CD4-positive, alpha-beta memory T cell (primary cell): ENCODE results near the gene TMED9. TPM values are rescaled to one million over a fixed set of nuclear protein-coding genes. Genes with fewer than 3 reads are reported as not detected.

Experiments used
- CTCF ChIA-PET: fragments of 350-600 bp; sonication (Branson Sonifier 250); formaldehyde crosslinking; loops from one replicate; lab custom pipeline; 2021; ENCODE audit warnings: inconsistent platforms; ENCODE audit not compliant: partially characterized antibody; lab: Charles Lee
- POLR2A ChIA-PET: fragments of 350-600 bp; sonication (Branson Sonifier 250); formaldehyde crosslinking; loops from one replicate; lab custom pipeline; 2021; ENCODE audit not compliant: partially characterized antibody; lab: Charles Lee
- DNase-seq, 5 donors: peaks; one replicate each; pipeline versions ENCODE4 v3.0.0 to v3.0.0-alpha.2; 2020 to 2022; ENCODE audit warnings: mixed read lengths in 1 of 5
- H3K27ac ChIP-seq: one replicate; pipeline ENCODE4 v1.7.0; 2013; ENCODE audit warnings: low read depth, low read length
- H3K27me3 ChIP-seq: 2 replicates; pipeline ENCODE4 v1.7.0; 2013; ENCODE audit warnings: mild to moderate bottlenecking, low read length, moderate library complexity; ENCODE audit not compliant: insufficient read depth
- H3K36me3 ChIP-seq: 2 replicates; pipeline ENCODE4 v1.7.0; 2013; ENCODE audit warnings: mild to moderate bottlenecking, low read length, moderate library complexity; ENCODE audit not compliant: insufficient read depth
- H3K4me1 ChIP-seq: 2 replicates; pipeline ENCODE4 v1.7.0; 2013; ENCODE audit warnings: mild to moderate bottlenecking, low read length, moderate library complexity; ENCODE audit not compliant: insufficient read depth
- H3K4me3 ChIP-seq, 2 donors: one replicate each; pipeline ENCODE4 v1.7.0; 2013; ENCODE audit warnings: low read length in 2 of 2, mild to moderate bottlenecking in 1 of 2
- H3K9me3 ChIP-seq, 2 donors: one replicate each; pipeline ENCODE4 v1.7.0; 2013; ENCODE audit warnings: low read length in 2 of 2, control low read depth in 1 of 2; ENCODE audit not compliant: control insufficient read depth in 1 of 2
- H3K27ac Mint-ChIP-seq, 7 donors: one replicate each; pipeline ENCODE4 v1.8.0; 2020 to 2021; ENCODE audit warnings: mixed read lengths in 7 of 7, mild to moderate bottlenecking in 6 of 7, inconsistent platforms in 3 of 7, moderate library complexity in 3 of 7
- H3K27me3 Mint-ChIP-seq, 2 donors: one replicate each; pipeline ENCODE4 v1.8.0; 2020 to 2021; ENCODE audit warnings: mixed read lengths in 2 of 2
- H3K36me3 Mint-ChIP-seq, 2 donors: one replicate each; pipeline ENCODE4 v1.8.0; 2020 to 2021; ENCODE audit warnings: mixed read lengths in 2 of 2, inconsistent platforms in 1 of 2, mild to moderate bottlenecking in 1 of 2
- H3K4me1 Mint-ChIP-seq, 4 donors: one replicate each; pipeline ENCODE4 v1.8.0; 2020 to 2021; ENCODE audit warnings: mixed read lengths in 4 of 4, mild to moderate bottlenecking in 1 of 4
- H3K4me3 Mint-ChIP-seq, 8 donors: one replicate each; pipeline ENCODE4 v1.8.0; 2020 to 2021; ENCODE audit warnings: mixed read lengths in 8 of 8, mild to moderate bottlenecking in 7 of 8, moderate library complexity in 6 of 8, inconsistent platforms in 3 of 8
- H3K9me3 Mint-ChIP-seq, 8 donors: one replicate each; pipeline ENCODE4 v1.8.0; 2020 to 2021; ENCODE audit warnings: mixed read lengths in 8 of 8, mild to moderate bottlenecking in 5 of 8, inconsistent platforms in 3 of 8, moderate library complexity in 1 of 8
- intact Hi-C: fragments of 100-400 bp; cut with micrococcal nuclease; formaldehyde crosslinking; loops from one replicate; pipeline ENCODE4 v1.15.1; 2023
- polyA plus RNA-seq, 2 donors: library from polyadenylated mRNA; unstranded; fragments of 300-500 nt; fragmentation: Illumina TruSeq; gene quantifications; one replicate each; pipeline ENCODE4 v1.2.3, GENCODE V29; 2021
- total RNA-seq, 2 experiments: library from RNA; stranded (reverse); gene quantifications; one replicate each; pipeline ENCODE4 v1.2.3, GENCODE V29; 2021

The TMED9 gene
- total and polyA plus RNA-seq, 4 experiments from 2014 or later = 93.7 to 133 (median 109) TPM

- POLR2A ChIA-PET = no interaction called here
- H3K4me3 ChIP-seq = no peak overlapping the region
- H3K27ac ChIP-seq = no peak overlapping the region
- no peaks in the 10 kb centered on the region for H3K4me1 ChIP-seq
- intact Hi-C loops = no loop called here
- no peak for DNase-seq
- peaks cover 0 to 3% of the 10 kb centered on the region in 2 donors for H3K27me3 Mint-ChIP-seq
- no peaks in the 10 kb centered on the region for H3K36me3 Mint-ChIP-seq
- no peaks in the 10 kb centered on the region for H3K9me3 ChIP-seq
- CTCF ChIA-PET = no interaction called here
- no peak overlapping the region for H3K27ac Mint-ChIP-seq
- no peaks in the 10 kb centered on the region for H3K27me3 ChIP-seq
- no peak overlapping the region for H3K4me3 Mint-ChIP-seq
- H3K36me3 ChIP-seq = no peaks in the 10 kb centered on the region
- peaks cover 0 to 8% (median 0%) of the 10 kb centered on the region in 8 donors for H3K9me3 Mint-ChIP-seq
- H3K4me1 Mint-ChIP-seq = no peaks in the 10 kb centered on the region
Measured at GRCh38 chr5:177576169-177576568, 15.8 kb upstream of the TMED9 start.

GRCh38 chr5:177578316-177578715 lies 13.7 kb upstream of the TMED9 start:
- Mint-ChIP-seq H3K36me3 (no peaks in the 10 kb centered on the region), H3K4me1 (no peaks in the 10 kb centered on the region), H3K4me3 (no peak overlapping the region), H3K27me3 (peaks cover 2 to 3% of the 10 kb centered on the region in 2 donors), H3K9me3 (no peaks in the 10 kb centered on the region), H3K27ac (no peak overlapping the region)
- no peaks in the 10 kb centered on the region for H3K9me3 ChIP-seq
- ChIA-PET POLR2A (no interaction called here), CTCF (interaction anchor here (1.1 kb wide), 1 partner anchor 29 kb away, joined by 3 read pairs; no protein-coding TSS in a partner anchor)
- no peaks in the 10 kb centered on the region for H3K27me3 ChIP-seq
- no peaks in the 10 kb centered on the region for H3K36me3 ChIP-seq
- no peak overlapping the region for H3K27ac ChIP-seq
- no peak overlapping the region for H3K4me3 ChIP-seq
- H3K4me1 ChIP-seq = no peaks in the 10 kb centered on the region
- intact Hi-C loops = no loop called here
- DNase-seq = no peak

GRCh38 chr5:177588413-177588909 lies 3.5 kb upstream of the TMED9 start:
- Mint-ChIP-seq H3K4me3 (no peak overlapping the region), H3K9me3 (peaks cover 0 to 2% (median 0%) of the 10 kb centered on the region in 8 donors), H3K36me3 (peaks cover 3 to 6% of the 10 kb centered on the region in 2 donors), H3K27ac (no peak overlapping the region), H3K4me1 (peaks cover 11 to 23% (median 15%) of the 10 kb centered on the region in 4 donors), H3K27me3 (peaks cover 23 to 26% of the 10 kb centered on the region in 2 donors)
- Histone ChIP-seq H3K27me3 (no peaks in the 10 kb centered on the region), H3K9me3 (no peaks in the 10 kb centered on the region), H3K4me3 (no peak overlapping the region), H3K4me1 (peaks cover 16% of the 10 kb centered on the region), H3K36me3 (peaks cover 2% of the 10 kb centered on the region), H3K27ac (no peak overlapping the region)
- intact Hi-C loops = no loop called here
- ChIA-PET CTCF (interaction anchor here (0.8 kb wide), 1 partner anchor 19 kb away, joined by 3 read pairs; no protein-coding TSS in a partner anchor), POLR2A (no interaction called here)
- no peak for DNase-seq

GRCh38 chr5:177590406-177590805 lies 1.6 kb upstream of the TMED9 start:
- Histone ChIP-seq H3K27me3 (no peaks in the 10 kb centered on the region), H3K36me3 (peaks cover 22% of the 10 kb centered on the region), H3K27ac (no peak overlapping the region), H3K9me3 (no peaks in the 10 kb centered on the region), H3K4me1 (peaks cover 26% of the 10 kb centered on the region), H3K4me3 (no peak overlapping the region)
- CTCF ChIA-PET = no interaction called here
- no peak for DNase-seq
- Mint-ChIP-seq H3K27ac (no peak overlapping the region), H3K9me3 (peaks cover 0 to 2% (median 0%) of the 10 kb centered on the region in 8 donors), H3K4me3 (peak overlapping the region in 2 of 8 donors; percentile 24 to 29), H3K27me3 (peaks cover 15 to 21% of the 10 kb centered on the region in 2 donors), H3K36me3 (peaks cover 19 to 22% of the 10 kb centered on the region in 2 donors), H3K4me1 (peaks cover 13 to 30% (median 21%) of the 10 kb centered on the region in 4 donors)
- intact Hi-C loops = loop anchor here (5.0 kb wide), 1 partner anchor 562 kb away; the partner anchor contains the start of gene NHP2
- POLR2A ChIA-PET = no interaction called here

GRCh38 chr5:177591690-177592009 lies 353 bp upstream of the TMED9 start:
- DNase-seq = no peak
- H3K27ac Mint-ChIP-seq = peak overlapping the region; percentile 50 to 99 (median 94)
- peak overlapping the region; percentile 96 to 100 (median 99) for H3K4me3 Mint-ChIP-seq
- peaks cover 27% of the 10 kb centered on the region for H3K36me3 ChIP-seq
- peak overlapping the region; percentile 74 for H3K27ac ChIP-seq
- no peaks in the 10 kb centered on the region for H3K9me3 ChIP-seq
- H3K27me3 Mint-ChIP-seq = peaks cover 13 to 14% of the 10 kb centered on the region in 2 donors
- POLR2A ChIA-PET = interaction anchor here (0.8 to 1.9 kb wide), 6 partner anchors 9 to 562 kb away, joined by 3 to 10 read pairs (median 4); partner anchors contain the start of genes B4GALT7, DOK3, FAM193B and NHP2
- peaks cover 15 to 37% (median 26%) of the 10 kb centered on the region in 4 donors for H3K4me1 Mint-ChIP-seq
- H3K4me1 ChIP-seq = peaks cover 26% of the 10 kb centered on the region
- CTCF ChIA-PET = interaction anchor here (0.8 to 1.7 kb wide), 4 partner anchors 10 to 282 kb away, joined by 3 to 4 read pairs (median 4); no protein-coding TSS in a partner anchor
- H3K9me3 Mint-ChIP-seq = peaks cover 0 to 2% (median 0%) of the 10 kb centered on the region in 8 donors
- H3K4me3 ChIP-seq = peak overlapping the region in 1 of 2 donors; percentile 98
- peaks cover 29 to 32% of the 10 kb centered on the region in 2 donors for H3K36me3 Mint-ChIP-seq
- no peaks in the 10 kb centered on the region for H3K27me3 ChIP-seq
- intact Hi-C loops = loop anchor here (1.0 to 5.0 kb wide), 5 partner anchors 9 to 561 kb away; partner anchors contain the start of genes B4GALT7, DDX41, FAM193B and LMAN2

GRCh38 chr5:177592905-177593304 lies 902 bp downstream of the TMED9 start:
- POLR2A ChIA-PET = interaction anchor here (0.6 to 1.9 kb wide), 8 partner anchors 7 to 167 kb away, joined by 3 to 11 read pairs (median 4); partner anchors contain the start of genes B4GALT7 and DDX41
- H3K4me3 ChIP-seq = peak overlapping the region; percentile 97 to 98
- Mint-ChIP-seq H3K4me1 (peaks cover 15 to 37% (median 27%) of the 10 kb centered on the region in 4 donors), H3K9me3 (peaks cover 0 to 2% (median 0%) of the 10 kb centered on the region in 8 donors), H3K36me3 (peaks cover 32% of the 10 kb centered on the region in 2 donors), H3K27me3 (peaks cover 13 to 14% of the 10 kb centered on the region in 2 donors), H3K27ac (peak overlapping the region in 5 of 7 donors; percentile 32 to 99 (median 91)), H3K4me3 (peak overlapping the region; percentile 96 to 100 (median 99))
- H3K27ac ChIP-seq = peak overlapping the region; percentile 74
- H3K27me3 ChIP-seq = no peaks in the 10 kb centered on the region
- DNase-seq = no peak
- H3K9me3 ChIP-seq = no peaks in the 10 kb centered on the region
- CTCF ChIA-PET = interaction anchor here (0.7 to 1.7 kb wide), 4 partner anchors 9 to 684 kb away, joined by 3 to 4 read pairs (median 4); no protein-coding TSS in a partner anchor
- intact Hi-C loops = loop anchor here (1.0 to 5.0 kb wide), 5 partner anchors 7 to 559 kb away; partner anchors contain the start of genes B4GALT7, DDX41, FAM193B and LMAN2
- peaks cover 26% of the 10 kb centered on the region for H3K4me1 ChIP-seq
- H3K36me3 ChIP-seq = peaks cover 27% of the 10 kb centered on the region

- no peaks in the 10 kb centered on the region for H3K9me3 ChIP-seq
- Mint-ChIP-seq H3K27me3 (peaks cover 11% of the 10 kb centered on the region in 2 donors), H3K36me3 (peaks cover 32% of the 10 kb centered on the region in 2 donors), H3K27ac (peak overlapping the region in 5 of 7 donors; percentile 22 to 79 (median 57)), H3K9me3 (peaks cover 0 to 2% (median 0%) of the 10 kb centered on the region in 8 donors), H3K4me3 (peak overlapping the region; percentile 68 to 100 (median 99)), H3K4me1 (peaks cover 17 to 40% (median 29%) of the 10 kb centered on the region in 4 donors)
- H3K27me3 ChIP-seq = no peaks in the 10 kb centered on the region
- no peak overlapping the region for H3K27ac ChIP-seq
- intact Hi-C loops = loop anchor here (2.0 to 5.0 kb wide), 3 partner anchors 77 to 559 kb away; partner anchors contain the start of genes DDX41, LMAN2 and NHP2
- H3K4me1 ChIP-seq = peaks cover 28% of the 10 kb centered on the region
- POLR2A ChIA-PET = interaction anchor here (0.7 to 1.9 kb wide), 3 partner anchors 9 to 78 kb away, joined by 4 to 11 read pairs (median 6); partner anchors contain the start of gene DDX41
- DNase-seq = no peak
- no peak overlapping the region for H3K4me3 ChIP-seq
- CTCF ChIA-PET = no interaction called here
- H3K36me3 ChIP-seq = peaks cover 27% of the 10 kb centered on the region
Measured at GRCh38 chr5:177593511-177593910, 1.5 kb downstream of the TMED9 start.
